Measurements from ENCODE around the gene CNR2. TPM values are rescaled to one million over a fixed set of nuclear protein-coding genes. Genes with fewer than 3 reads are reported as not detected.
A peak's percentile ranks its signal among the peaks of the same experiment; 100 is the strongest.
"Not testable (repeated sequence)": the region's sequence is repeated elsewhere in the genome, so short reads cannot be mapped to it uniquely, and the experiment has no call there.

Gene CNR2
- total RNA-seq, 2 donors from 2014 or later = 0.13 to 0.85 TPM

- Mint-ChIP-seq H3K4me3 (no peak overlapping the region), H3K36me3 (ENCODE audit: low read depth) (peaks cover 3% of the 10 kb centered on the region), H3K4me1 (peaks cover 17% of the 10 kb centered on the region), H3K27me3 (peaks cover 24% of the 10 kb centered on the region), H3K27ac (no peak overlapping the region)
- DNase-seq = no peak
- no peak for ATAC-seq
- no peaks in the 10 kb centered on the region for H3K9me3 ChIP-seq (ENCODE audit: control insufficient read depth, low read length, poor library complexity, severe bottlenecking)
Measured at GRCh38 chr1:23910144-23910543, 3.0 kb downstream of the CNR2 start.

DNA sequence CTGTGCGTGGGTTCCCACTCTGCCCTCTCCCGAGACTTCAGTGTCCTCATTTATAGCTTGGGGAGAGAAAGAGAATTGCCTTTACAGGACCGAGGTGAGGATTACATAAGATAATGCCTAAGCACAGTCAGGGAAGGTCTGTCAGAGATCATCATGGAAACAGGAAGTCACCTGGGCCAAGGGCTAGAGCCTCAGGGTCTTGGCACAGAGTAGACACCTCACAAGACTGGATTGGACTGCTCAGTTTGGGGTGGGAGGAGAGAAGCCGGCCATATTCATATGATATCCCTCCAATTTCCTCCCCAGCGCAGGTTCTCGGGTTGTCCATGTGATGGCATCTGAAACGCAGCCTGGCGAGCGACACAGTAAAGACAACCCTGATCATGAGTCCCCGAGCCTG lies 3.8 kb downstream of the CNR2 start:
- H3K4me3 Mint-ChIP-seq = no peak overlapping the region
- H3K27me3 Mint-ChIP-seq = peaks cover 32% of the 10 kb centered on the region
- H3K36me3 Mint-ChIP-seq (ENCODE audit: low read depth) = peaks cover 3% of the 10 kb centered on the region
- no peak for DNase-seq
- H3K27ac Mint-ChIP-seq = no peak overlapping the region
- no peaks in the 10 kb centered on the region for H3K9me3 ChIP-seq (ENCODE audit: control insufficient read depth, low read length, poor library complexity, severe bottlenecking)
- H3K4me1 Mint-ChIP-seq = peaks cover 17% of the 10 kb centered on the region
- no peak for ATAC-seq

GRCh38 chr1:23908453-23909341 lies 4.5 kb downstream of the CNR2 start:
- H3K4me1 Mint-ChIP-seq = peaks cover 17% of the 10 kb centered on the region
- H3K9me3 ChIP-seq (ENCODE audit: control insufficient read depth, low read length, poor library complexity, severe bottlenecking) = no peaks in the 10 kb centered on the region
- ATAC-seq (peak; percentile 58), DNase-seq (no peak)
- H3K36me3 Mint-ChIP-seq (ENCODE audit: low read depth) = peaks cover 3% of the 10 kb centered on the region
- no peak overlapping the region for H3K27ac Mint-ChIP-seq
- no peak overlapping the region for H3K4me3 Mint-ChIP-seq
- peaks cover 39% of the 10 kb centered on the region for H3K27me3 Mint-ChIP-seq

DNA sequence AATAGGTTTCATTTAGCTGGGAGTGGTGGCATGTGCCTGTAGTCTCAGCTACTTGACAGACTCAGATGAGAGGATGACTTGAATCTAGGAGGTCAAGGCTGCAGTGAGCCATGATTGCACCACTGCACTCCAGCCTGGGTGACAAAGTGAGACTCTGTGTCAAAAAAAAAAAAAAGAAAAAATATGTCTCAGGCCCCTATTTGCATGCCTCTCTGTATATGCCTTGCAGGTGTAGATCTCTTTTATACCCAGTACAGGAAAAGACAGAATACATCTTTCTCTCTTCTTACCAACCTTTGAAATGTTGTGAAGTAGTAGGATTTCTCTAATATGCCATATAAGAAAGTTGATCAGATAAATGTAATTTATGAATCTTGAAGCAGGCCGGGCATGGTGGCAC lies 6.4 kb downstream of the CNR2 start:
- H3K4me1 Mint-ChIP-seq = peaks cover 10% of the 10 kb centered on the region
- ATAC-seq (no peak), DNase-seq (no peak)
- no peak overlapping the region for H3K4me3 Mint-ChIP-seq
- no peaks in the 10 kb centered on the region for H3K9me3 ChIP-seq (ENCODE audit: control insufficient read depth, low read length, poor library complexity, severe bottlenecking)
- peaks cover 48% of the 10 kb centered on the region for H3K27me3 Mint-ChIP-seq
- peaks cover 2% of the 10 kb centered on the region for H3K36me3 Mint-ChIP-seq (ENCODE audit: low read depth)
- no peak overlapping the region for H3K27ac Mint-ChIP-seq

- no peak for ATAC-seq
- H3K9me3 ChIP-seq (ENCODE audit: control insufficient read depth, low read length, poor library complexity, severe bottlenecking) = no peaks in the 10 kb centered on the region
- Mint-ChIP-seq H3K4me3 (no peak overlapping the region), H3K27ac (no peak overlapping the region), H3K27me3 (peaks cover 60% of the 10 kb centered on the region), H3K4me1 (peaks cover 7% of the 10 kb centered on the region), H3K36me3 (ENCODE audit: low read depth) (peaks cover 2% of the 10 kb centered on the region)
- no peak for DNase-seq
Measured at GRCh38 chr1:23905461-23906025, 7.6 kb downstream of the CNR2 start.

- peaks cover 66% of the 10 kb centered on the region for H3K27me3 Mint-ChIP-seq
- H3K4me3 Mint-ChIP-seq = no peak overlapping the region
- H3K9me3 ChIP-seq (ENCODE audit: control insufficient read depth, low read length, poor library complexity, severe bottlenecking) = no peaks in the 10 kb centered on the region
- no peak overlapping the region for H3K27ac Mint-ChIP-seq
- H3K4me1 Mint-ChIP-seq = peaks cover 7% of the 10 kb centered on the region
- H3K36me3 Mint-ChIP-seq (ENCODE audit: low read depth) = peaks cover 2% of the 10 kb centered on the region
- DNase-seq (no peak), ATAC-seq (no peak)
Measured at GRCh38 chr1:23904748-23905357, 8.3 kb downstream of the CNR2 start.

DNA sequence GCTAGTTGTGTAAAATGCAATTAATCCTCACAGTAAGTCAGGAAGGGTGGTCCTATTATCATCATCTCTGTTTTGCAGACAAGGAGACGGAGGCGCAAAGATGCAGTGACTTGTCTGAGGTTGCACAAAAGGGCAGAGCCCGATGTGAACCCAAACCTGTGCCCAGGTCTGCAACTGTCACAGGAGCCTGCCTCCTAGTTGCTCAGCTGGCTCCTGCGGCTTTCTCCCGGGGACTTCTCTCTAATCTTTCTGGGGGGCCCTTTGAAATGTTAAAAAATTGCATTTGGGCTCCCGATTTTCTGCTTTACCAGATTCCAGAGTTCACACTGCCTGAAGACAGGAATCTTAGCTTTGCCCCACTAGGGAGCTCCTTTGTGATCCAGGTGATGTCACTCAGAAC lies 9.4 kb downstream of the CNR2 start:
- H3K36me3 Mint-ChIP-seq (ENCODE audit: low read depth) = peaks cover 2% of the 10 kb centered on the region
- DNase-seq = no peak
- H3K27ac Mint-ChIP-seq = peak overlapping the region; percentile 27
- H3K4me3 Mint-ChIP-seq = no peak overlapping the region
- peaks cover 62% of the 10 kb centered on the region for H3K27me3 Mint-ChIP-seq
- no peaks in the 10 kb centered on the region for H3K4me1 Mint-ChIP-seq
- no peak for ATAC-seq
- H3K9me3 ChIP-seq (ENCODE audit: control insufficient read depth, low read length, poor library complexity, severe bottlenecking) = no peaks in the 10 kb centered on the region

- Mint-ChIP-seq H3K4me3 (no peak overlapping the region), H3K27ac (no peak overlapping the region), H3K4me1 (no peaks in the 10 kb centered on the region), H3K27me3 (peaks cover 62% of the 10 kb centered on the region), H3K36me3 (ENCODE audit: low read depth) (peaks cover 2% of the 10 kb centered on the region)
- no peak for DNase-seq
- ATAC-seq = no peak
- no peaks in the 10 kb centered on the region for H3K9me3 ChIP-seq (ENCODE audit: control insufficient read depth, low read length, poor library complexity, severe bottlenecking)
Measured at GRCh38 chr1:23902321-23903278, 10.6 kb downstream of the CNR2 start.

- not testable (repeated sequence) for H3K4me3 Mint-ChIP-seq; H3K4me1 Mint-ChIP-seq; ATAC-seq; DNase-seq; H3K36me3 Mint-ChIP-seq (ENCODE audit: low read depth); H3K9me3 ChIP-seq (ENCODE audit: control insufficient read depth, low read length, poor library complexity, severe bottlenecking)
- Mint-ChIP-seq H3K27ac (peak overlapping the region; percentile 32), H3K27me3 (peaks cover 55% of the 10 kb centered on the region)
Measured at GRCh38 chr1:23900017-23900416, 13.1 kb downstream of the CNR2 start.

GRCh38 chr1:23899070-23899469 lies 14.1 kb downstream of the CNR2 start:
- H3K4me1 Mint-ChIP-seq = peaks cover 8% of the 10 kb centered on the region
- H3K9me3 ChIP-seq (ENCODE audit: control insufficient read depth, low read length, poor library complexity, severe bottlenecking) = no peaks in the 10 kb centered on the region
- H3K27me3 Mint-ChIP-seq = peaks cover 45% of the 10 kb centered on the region
- no peak for DNase-seq
- H3K27ac Mint-ChIP-seq = peak overlapping the region; percentile 32
- no peak overlapping the region for H3K4me3 Mint-ChIP-seq
- no peaks in the 10 kb centered on the region for H3K36me3 Mint-ChIP-seq (ENCODE audit: low read depth)
- ATAC-seq = no peak

DNA sequence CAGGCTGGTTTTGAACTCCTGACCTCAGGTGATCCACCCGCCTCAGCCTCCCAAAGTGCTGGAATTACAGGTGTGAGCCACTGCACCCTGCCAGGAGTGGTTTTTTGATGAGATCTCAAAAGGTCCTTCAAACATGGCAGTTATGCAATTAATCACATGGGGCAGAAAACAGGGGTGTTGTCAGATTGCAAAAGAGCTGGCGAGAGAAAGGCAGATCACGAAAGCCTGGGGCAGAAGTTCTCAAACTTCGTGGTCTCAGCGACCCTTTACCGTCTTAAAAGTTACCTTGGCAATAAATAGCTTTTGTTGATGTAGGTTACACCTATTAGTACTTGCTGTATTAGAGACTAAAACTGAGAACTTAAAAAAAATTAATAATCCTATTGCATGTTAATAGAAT lies 16.1 kb downstream of the CNR2 start:
- H3K27me3 Mint-ChIP-seq = peaks cover 45% of the 10 kb centered on the region
- no peak for ATAC-seq
- H3K4me1 Mint-ChIP-seq = peaks cover 8% of the 10 kb centered on the region
- H3K9me3 ChIP-seq (ENCODE audit: control insufficient read depth, low read length, poor library complexity, severe bottlenecking) = no peaks in the 10 kb centered on the region
- H3K36me3 Mint-ChIP-seq (ENCODE audit: low read depth) = peaks cover under 1% of the 10 kb centered on the region
- H3K27ac Mint-ChIP-seq = no peak overlapping the region
- H3K4me3 Mint-ChIP-seq = no peak overlapping the region
- DNase-seq = no peak

DNA sequence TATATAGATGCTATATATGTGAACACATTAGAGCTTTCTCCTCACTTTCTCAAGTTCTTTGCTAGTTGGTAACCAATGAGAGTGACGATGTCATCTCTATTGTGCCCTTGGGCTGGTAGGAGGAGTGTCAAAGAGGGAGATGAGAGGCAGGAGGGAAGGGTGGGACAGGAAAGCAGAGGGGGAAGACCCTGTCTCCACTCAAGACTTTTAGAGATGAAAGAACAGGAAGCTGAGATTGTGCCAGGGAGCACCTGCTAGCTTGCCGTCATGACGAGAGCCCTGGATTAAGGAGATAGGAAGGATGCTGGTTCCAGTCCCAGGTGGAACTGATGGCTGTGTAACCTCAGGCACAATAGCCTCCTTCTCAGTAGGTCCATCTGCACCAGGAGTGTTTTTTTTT lies 16.7 kb downstream of the CNR2 start:
- ATAC-seq (peak; percentile 44), DNase-seq (no peak)
- Mint-ChIP-seq H3K36me3 (ENCODE audit: low read depth) (peaks cover 2% of the 10 kb centered on the region), H3K27ac (no peak overlapping the region), H3K4me3 (no peak overlapping the region), H3K27me3 (peaks cover 45% of the 10 kb centered on the region), H3K4me1 (peaks cover 8% of the 10 kb centered on the region)
- no peaks in the 10 kb centered on the region for H3K9me3 ChIP-seq (ENCODE audit: control insufficient read depth, low read length, poor library complexity, severe bottlenecking)

GRCh38 chr1:23895993-23896392 lies 17.2 kb downstream of the CNR2 start:
- no peaks in the 10 kb centered on the region for H3K9me3 ChIP-seq (ENCODE audit: control insufficient read depth, low read length, poor library complexity, severe bottlenecking)
- ATAC-seq = no peak
- DNase-seq = no peak
- Mint-ChIP-seq H3K27ac (no peak overlapping the region), H3K4me1 (peaks cover 8% of the 10 kb centered on the region), H3K4me3 (no peak overlapping the region), H3K27me3 (peaks cover 40% of the 10 kb centered on the region), H3K36me3 (ENCODE audit: low read depth) (peaks cover 2% of the 10 kb centered on the region)
